ENCODE results near the gene DESI1. TPM values are rescaled to one million over a fixed set of nuclear protein-coding genes. Genes with fewer than 3 reads are reported as not detected.
"Not testable (repeated sequence)": the region's sequence is repeated elsewhere in the genome, so short reads cannot be mapped to it uniquely, and the experiment has no call there.

The DESI1 gene
- total RNA-seq, 1 donor from 2014 or later, result 14.7 TPM

DNA sequence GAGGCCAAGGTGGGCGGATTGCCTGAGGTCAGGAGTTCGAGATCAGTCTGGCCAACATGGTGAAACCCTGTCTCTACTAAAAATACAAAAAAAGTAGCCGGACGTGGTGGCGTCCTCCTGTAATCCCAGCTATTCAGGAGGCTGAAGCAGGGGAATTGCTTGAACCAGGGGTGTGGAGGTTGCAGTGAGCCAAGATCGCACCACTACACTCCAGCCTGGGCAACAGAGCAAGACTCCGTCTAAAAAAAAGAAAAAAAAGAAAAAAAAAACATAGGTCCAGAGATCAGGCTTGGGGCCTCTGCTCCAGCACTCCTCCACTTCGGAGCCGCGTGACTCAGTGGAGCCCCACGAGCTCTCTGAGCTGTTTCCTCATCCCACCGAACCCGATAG, 62.6 kb downstream of the DESI1 start:
- DNase-seq (ENCODE audit: low spot score), result not testable (repeated sequence)

DNA sequence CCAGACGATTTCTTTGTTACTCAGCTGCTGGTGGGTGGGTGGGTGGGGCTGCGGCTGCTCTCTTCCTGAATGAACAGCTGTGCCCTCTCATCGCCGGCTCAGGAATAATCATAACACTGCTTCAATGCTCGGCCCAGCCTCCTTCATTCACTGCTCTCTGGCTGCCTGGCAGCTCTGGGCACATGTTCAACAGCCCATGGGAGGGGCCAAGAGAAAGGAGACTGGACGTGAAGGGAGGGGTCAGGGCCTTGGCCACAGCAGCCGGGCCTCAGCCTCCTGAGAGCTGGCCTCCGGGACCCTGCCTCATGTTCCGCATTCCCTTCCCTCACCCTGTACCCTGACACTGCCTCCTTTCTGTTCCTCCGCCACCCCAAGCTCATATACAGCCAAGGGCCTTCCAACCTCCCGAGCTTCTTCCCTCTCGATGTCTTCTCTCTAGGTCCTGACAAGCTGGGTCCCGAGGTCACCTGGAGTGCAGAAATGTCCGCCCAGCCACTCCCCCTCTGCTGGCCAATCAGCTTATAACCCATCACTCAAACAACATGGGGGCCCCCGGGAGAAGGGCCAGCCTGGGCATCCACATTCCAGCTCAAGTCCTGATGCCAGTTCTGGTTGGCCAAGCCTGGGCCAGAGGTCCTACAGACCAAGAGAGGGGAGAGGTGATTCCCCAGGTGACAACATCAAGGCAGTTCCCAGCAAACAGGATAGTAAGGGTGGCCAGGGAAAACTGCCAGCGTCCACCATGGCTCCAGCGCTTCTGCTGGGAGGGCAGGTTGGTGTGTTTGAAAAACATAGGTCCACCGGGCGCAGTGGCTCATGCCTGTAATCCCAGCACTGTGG, 63.2 kb downstream of the DESI1 start:
- DNase-seq (ENCODE audit: low spot score), result peak; percentile 96

DNA sequence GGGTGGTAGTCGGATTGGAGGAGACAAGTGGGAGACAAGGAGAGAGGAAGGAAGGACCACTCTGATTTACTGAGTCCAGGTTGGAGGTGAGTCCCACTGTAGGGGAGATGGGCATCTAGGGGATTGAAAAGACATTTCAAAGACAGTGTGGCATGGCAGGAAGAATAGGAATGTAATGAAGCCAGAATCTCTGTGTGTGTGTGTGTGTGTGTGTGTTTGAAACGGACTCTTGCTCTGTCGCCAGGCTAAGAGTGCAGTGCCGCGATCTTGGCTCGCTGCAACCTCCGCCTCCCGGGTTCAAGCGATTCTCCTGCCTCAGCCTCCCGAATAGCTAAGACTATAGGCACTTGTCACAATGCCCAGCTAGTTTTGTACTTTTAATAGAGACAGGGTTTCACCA, 64.3 kb downstream of the DESI1 start:
- DNase-seq (ENCODE audit: low spot score), result no peak

DNA sequence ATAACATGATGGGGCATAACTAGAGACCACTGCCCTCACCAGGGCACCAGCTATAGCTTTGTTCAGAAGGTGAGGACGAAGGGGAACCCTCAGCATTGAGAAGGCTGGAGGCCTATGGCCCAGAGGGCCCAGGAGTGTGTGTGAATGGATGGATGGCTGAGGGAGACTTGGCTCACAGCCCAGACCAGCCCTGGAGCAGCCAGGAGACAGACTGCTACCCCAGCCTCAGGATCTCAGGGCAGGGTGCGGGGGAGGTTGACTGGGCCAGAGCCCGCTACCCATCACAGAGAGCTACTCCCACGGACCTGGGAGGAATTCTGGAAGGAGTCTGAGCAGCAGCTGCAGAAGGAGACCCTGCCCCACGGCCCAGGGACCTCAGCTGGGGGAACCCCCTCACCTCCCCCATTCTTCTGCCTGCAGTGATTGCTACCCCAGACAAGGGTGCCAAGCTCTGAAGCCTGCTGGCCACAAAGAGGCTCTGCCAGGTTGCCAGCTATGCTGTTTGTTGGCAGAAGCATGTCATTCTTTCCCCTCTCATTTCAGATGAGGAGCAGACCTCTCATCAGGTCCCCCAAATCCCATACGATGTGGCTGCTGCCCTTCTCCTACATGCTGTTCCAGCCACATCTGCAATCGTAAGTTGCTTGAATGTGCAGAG, 65.4 kb downstream of the DESI1 start:
- no peak for DNase-seq (ENCODE audit: low spot score)

DNA sequence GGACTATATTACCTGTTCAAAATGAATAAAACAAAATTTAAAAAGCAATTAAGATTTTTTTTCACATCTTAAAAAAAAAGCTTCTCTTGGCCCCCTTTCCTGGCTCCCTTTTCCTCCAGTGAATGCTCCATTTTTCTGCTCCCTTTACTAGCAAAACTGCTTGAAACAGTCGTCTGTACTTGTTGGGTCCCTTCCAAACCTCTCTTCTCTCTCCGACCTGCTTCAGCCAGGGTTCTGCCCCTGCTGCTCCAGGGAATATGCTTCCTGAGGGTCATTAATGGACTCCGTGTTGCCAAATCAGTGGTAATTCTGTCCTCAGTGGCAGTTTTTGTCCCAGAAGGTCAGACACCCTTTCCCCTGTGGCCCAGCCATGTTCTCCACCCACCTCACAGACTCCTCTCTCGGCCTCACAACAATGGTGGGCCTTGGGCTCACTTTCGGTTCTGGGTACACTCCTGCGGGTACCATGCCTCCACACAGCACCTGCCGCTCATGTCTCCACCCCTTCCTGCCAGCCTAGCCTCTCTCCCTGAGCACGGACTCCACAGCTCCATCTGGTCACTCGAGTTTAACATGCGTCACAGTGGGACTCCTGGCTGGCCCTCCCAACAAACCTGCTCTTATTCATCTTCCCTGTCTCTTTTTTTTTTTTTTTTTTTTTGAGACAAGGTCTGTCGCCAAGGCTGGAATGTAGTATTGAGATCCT, 68.8 kb downstream of the DESI1 start:
- no peak for DNase-seq (ENCODE audit: low spot score)

DNA sequence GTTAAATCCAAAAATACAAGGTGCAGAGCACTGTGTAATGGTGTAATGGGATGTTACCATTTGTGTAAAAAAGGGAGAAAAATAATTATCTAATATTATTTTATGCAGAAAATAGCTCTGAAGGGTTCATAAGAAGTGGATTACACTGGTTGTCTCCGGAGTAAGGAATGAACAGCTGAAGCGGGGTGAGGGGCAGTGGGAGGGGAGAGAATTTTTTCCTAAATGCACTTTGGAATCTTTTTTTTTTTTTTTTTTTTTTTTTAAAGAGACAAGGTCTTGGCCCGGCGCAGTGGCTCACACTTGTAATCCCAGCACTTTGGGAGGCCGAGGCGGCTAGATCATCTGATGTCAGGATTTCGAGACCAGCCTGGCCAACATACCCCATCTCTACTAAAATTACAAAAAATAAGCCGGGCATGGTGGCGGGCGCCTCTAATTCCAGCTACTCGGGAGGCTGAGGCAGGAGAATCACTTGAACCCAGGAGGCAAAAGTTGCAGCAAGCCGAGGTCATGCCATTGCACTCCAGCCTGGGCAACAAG, 69.8 kb downstream of the DESI1 start:
- DNase-seq (ENCODE audit: low spot score), result no peak

DNA sequence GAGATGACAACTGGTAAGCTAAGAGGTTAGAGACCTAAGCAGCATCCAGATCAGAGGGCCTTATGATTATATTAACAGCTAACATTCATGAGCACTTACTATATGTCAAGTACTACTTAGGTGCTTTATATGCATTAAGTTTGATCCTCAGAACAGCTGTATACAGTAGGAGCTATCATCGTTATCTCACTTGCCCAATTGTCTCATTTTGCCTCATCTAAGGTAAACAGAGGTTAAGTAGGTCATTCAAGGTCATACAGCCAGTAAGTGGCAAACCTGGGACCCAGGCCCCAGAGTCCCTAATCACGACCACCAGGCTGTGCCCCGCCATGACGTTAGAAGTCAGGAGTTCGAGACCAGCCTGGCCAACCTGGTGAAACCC, 72.0 kb downstream of the DESI1 start:
- DNase-seq (ENCODE audit: low spot score), result no peak

Other genes starting within 250 kb of the DESI1 start
- 6.3 TPM for gene TEF, start 239.1 kb downstream of the DESI1 start, total RNA-seq (ENCODE audit: insufficient read depth, low replicate concordance)
- 12.5 TPM for gene TOB2, start 174.2 kb downstream of the DESI1 start, total RNA-seq (ENCODE audit: insufficient read depth, low replicate concordance)
- gene PHF5A, start 152.4 kb downstream of the DESI1 start, total RNA-seq (ENCODE audit: insufficient read depth, low replicate concordance), result 19.5 TPM
- gene ACO2, start 151.9 kb downstream of the DESI1 start, total RNA-seq (ENCODE audit: insufficient read depth, low replicate concordance), result 19.7 TPM
- gene POLR3H, start 76.6 kb downstream of the DESI1 start, total RNA-seq (ENCODE audit: insufficient read depth, low replicate concordance), result 4.6 TPM
- gene CSDC2, start 60.0 kb downstream of the DESI1 start, total RNA-seq (ENCODE audit: insufficient read depth, low replicate concordance), result 1.2 TPM
- 19.5 TPM for gene PMM1, start 31.2 kb downstream of the DESI1 start, total RNA-seq (ENCODE audit: insufficient read depth, low replicate concordance)
- gene XRCC6, start 252 bp upstream of the DESI1 start, total RNA-seq (ENCODE audit: insufficient read depth, low replicate concordance), result 123 TPM
- 35.9 TPM for gene SNU13, start 67.8 kb upstream of the DESI1 start, total RNA-seq (ENCODE audit: insufficient read depth, low replicate concordance)
- gene MEI1, start 78.5 kb upstream of the DESI1 start, total RNA-seq (ENCODE audit: insufficient read depth, low replicate concordance), result 7.5 TPM
- gene CCDC134, start 179.6 kb upstream of the DESI1 start, total RNA-seq (ENCODE audit: insufficient read depth, low replicate concordance), result 7.5 TPM
- 26.0 TPM for gene SREBF2, start 212.1 kb upstream of the DESI1 start, total RNA-seq (ENCODE audit: insufficient read depth, low replicate concordance)